Measurements from ENCODE around the gene ZNF785. TPM values are rescaled to one million over a fixed set of nuclear protein-coding genes. Genes with fewer than 3 reads are reported as not detected.

ZNF785 gene
- total RNA-seq, 1 experiment from 2014 or later, result 12.8 TPM

GRCh38 chr16:30605158-30605557 lies 19.7 kb upstream of the ZNF785 start:
- Mint-ChIP-seq H3K27ac (ENCODE audit: low read depth, unreplicated experiment) (no peak overlapping the region), H3K9me3 (ENCODE audit: unreplicated experiment) (no peaks in the 10 kb centered on the region), H3K4me1 (ENCODE audit: insufficient read depth, unreplicated experiment) (no peaks in the 10 kb centered on the region), H3K4me3 (ENCODE audit: unreplicated experiment) (no peak overlapping the region), H3K27me3 (ENCODE audit: insufficient read depth, unreplicated experiment) (no peaks in the 10 kb centered on the region), H3K36me3 (ENCODE audit: insufficient read depth, unreplicated experiment) (peaks cover 64% of the 10 kb centered on the region)
- DNase-seq (ENCODE audit: unreplicated experiment), result no peak
- CTCF ChIA-PET, result interaction anchor here (0.7 to 1.1 kb wide), 2 partner anchors 10 to 46 kb away, joined by 3 to 4 read pairs; no protein-coding TSS in a partner anchor
- POLR2A ChIA-PET, result no interaction called here
- BruUV-seq (replicated peaks), result no TSS peak
- intact Hi-C loops (cut with micrococcal nuclease), result no loop called here
- TF ChIP-seq, protein P1, sequence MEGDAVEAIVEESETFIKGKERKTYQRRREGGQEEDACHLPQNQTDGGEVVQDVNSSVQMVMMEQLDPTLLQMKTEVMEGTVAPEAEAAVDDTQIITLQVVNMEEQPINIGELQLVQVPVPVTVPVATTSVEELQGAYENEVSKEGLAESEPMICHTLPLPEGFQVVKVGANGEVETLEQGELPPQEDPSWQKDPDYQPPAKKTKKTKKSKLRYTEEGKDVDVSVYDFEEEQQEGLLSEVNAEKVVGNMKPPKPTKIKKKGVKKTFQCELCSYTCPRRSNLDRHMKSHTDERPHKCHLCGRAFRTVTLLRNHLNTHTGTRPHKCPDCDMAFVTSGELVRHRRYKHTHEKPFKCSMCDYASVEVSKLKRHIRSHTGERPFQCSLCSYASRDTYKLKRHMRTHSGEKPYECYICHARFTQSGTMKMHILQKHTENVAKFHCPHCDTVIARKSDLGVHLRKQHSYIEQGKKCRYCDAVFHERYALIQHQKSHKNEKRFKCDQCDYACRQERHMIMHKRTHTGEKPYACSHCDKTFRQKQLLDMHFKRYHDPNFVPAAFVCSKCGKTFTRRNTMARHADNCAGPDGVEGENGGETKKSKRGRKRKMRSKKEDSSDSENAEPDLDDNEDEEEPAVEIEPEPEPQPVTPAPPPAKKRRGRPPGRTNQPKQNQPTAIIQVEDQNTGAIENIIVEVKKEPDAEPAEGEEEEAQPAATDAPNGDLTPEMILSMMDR (IDR thresholded peaks at IDR 0.05; ENCODE audit: unreplicated experiment), result no peak

- intact Hi-C loops (cut with micrococcal nuclease), result no loop called here
- no TSS peak for BruUV-seq (replicated peaks)
- Mint-ChIP-seq H3K27me3 (ENCODE audit: insufficient read depth, unreplicated experiment) (no peaks in the 10 kb centered on the region), H3K4me3 (ENCODE audit: unreplicated experiment) (no peak overlapping the region), H3K27ac (ENCODE audit: low read depth, unreplicated experiment) (no peak overlapping the region), H3K9me3 (ENCODE audit: unreplicated experiment) (no peaks in the 10 kb centered on the region), H3K36me3 (ENCODE audit: insufficient read depth, unreplicated experiment) (peaks cover 60% of the 10 kb centered on the region), H3K4me1 (ENCODE audit: insufficient read depth, unreplicated experiment) (no peaks in the 10 kb centered on the region)
- ChIA-PET POLR2A (interaction anchor here (0.8 kb wide), 1 partner anchor 70 kb away, joined by 3 read pairs; the partner anchor contains the start of gene ZNF747), CTCF (interaction anchor here (0.6 kb wide), 1 partner anchor 77 kb away, joined by 3 read pairs; no protein-coding TSS in a partner anchor)
- TF ChIP-seq, protein P1 (IDR thresholded peaks at IDR 0.05; ENCODE audit: unreplicated experiment), result no peak
- DNase-seq (ENCODE audit: unreplicated experiment), result no peak
These were observed 18.9 kb upstream of the ZNF785 start for GRCh38 chr16:30604316-30604947.

GRCh38 chr16:30603945-30604315 lies 18.4 kb upstream of the ZNF785 start:
- Mint-ChIP-seq H3K36me3 (ENCODE audit: insufficient read depth, unreplicated experiment) (peaks cover 60% of the 10 kb centered on the region), H3K27me3 (ENCODE audit: insufficient read depth, unreplicated experiment) (no peaks in the 10 kb centered on the region), H3K9me3 (ENCODE audit: unreplicated experiment) (no peaks in the 10 kb centered on the region), H3K4me1 (ENCODE audit: insufficient read depth, unreplicated experiment) (no peaks in the 10 kb centered on the region), H3K4me3 (ENCODE audit: unreplicated experiment) (no peak overlapping the region), H3K27ac (ENCODE audit: low read depth, unreplicated experiment) (no peak overlapping the region)
- no peak for DNase-seq (ENCODE audit: unreplicated experiment)
- intact Hi-C loops (cut with micrococcal nuclease), result no loop called here
- BruUV-seq (replicated peaks), result no TSS peak
- ChIA-PET CTCF (interaction anchor here (0.6 to 1.9 kb wide), 3 partner anchors 8 to 77 kb away, joined by 3 to 9 read pairs (median 3); no protein-coding TSS in a partner anchor), POLR2A (interaction anchor here (0.8 to 0.9 kb wide), 2 partner anchors 46 to 69 kb away, joined by 3 read pairs; partner anchors contain the start of genes PRR14 and ZNF747)
- TF ChIP-seq, protein P1 (IDR thresholded peaks at IDR 0.05; ENCODE audit: unreplicated experiment), result no peak

DNA sequence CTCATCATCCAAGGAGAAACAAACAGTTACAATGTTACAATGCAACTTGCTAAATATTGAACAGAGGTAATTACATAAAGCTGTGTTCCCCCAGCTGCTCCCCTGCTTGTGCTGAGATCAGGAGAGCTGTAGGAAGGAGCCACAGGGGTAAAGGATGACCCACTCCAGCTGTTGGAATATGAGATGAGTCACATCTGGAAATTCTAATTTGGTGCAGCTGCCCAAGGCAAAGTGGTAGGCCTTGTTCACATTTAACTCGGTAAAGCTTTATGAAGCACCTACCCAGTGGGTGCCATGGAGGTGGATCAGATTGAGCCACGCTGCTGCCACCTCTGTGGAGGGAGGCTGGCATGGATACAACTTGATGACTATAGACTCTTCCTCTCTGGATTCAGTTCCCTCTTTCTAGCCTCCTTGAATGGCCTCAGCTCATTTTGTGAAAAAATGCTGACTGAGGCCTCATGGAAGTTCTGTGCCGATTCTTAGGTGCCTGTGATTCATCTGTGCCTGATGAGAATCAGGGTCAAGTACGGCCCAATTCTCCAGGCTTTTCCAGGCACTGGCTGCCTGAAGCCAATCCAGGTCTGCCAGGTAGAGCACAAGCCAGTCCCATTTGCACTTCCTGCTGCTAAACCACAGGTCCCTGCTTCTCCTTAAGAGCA lies 17.2 kb upstream of the ZNF785 start:
- intact Hi-C loops (cut with micrococcal nuclease), result no loop called here
- ChIA-PET POLR2A (interaction anchor here (0.7 to 2.5 kb wide), 4 partner anchors 8 to 48 kb away, joined by 3 to 9 read pairs (median 4); partner anchors contain the start of genes PRR14, ZNF688 and ZNF689), CTCF (interaction anchor here (0.6 to 1.9 kb wide), 4 partner anchors 26 to 193 kb away, joined by 3 to 9 read pairs (median 4); no protein-coding TSS in a partner anchor)
- Mint-ChIP-seq H3K9me3 (ENCODE audit: unreplicated experiment) (no peaks in the 10 kb centered on the region), H3K27me3 (ENCODE audit: insufficient read depth, unreplicated experiment) (no peaks in the 10 kb centered on the region), H3K4me1 (ENCODE audit: insufficient read depth, unreplicated experiment) (no peaks in the 10 kb centered on the region), H3K4me3 (ENCODE audit: unreplicated experiment) (no peak overlapping the region), H3K27ac (ENCODE audit: low read depth, unreplicated experiment) (no peak overlapping the region), H3K36me3 (ENCODE audit: insufficient read depth, unreplicated experiment) (peaks cover 53% of the 10 kb centered on the region)
- BruUV-seq (replicated peaks), result no TSS peak
- DNase-seq (ENCODE audit: unreplicated experiment), result no peak
- TF ChIP-seq, protein P1 (IDR thresholded peaks at IDR 0.05; ENCODE audit: unreplicated experiment), result no peak
